Stimulated activated naive CD4-positive, alpha-beta T cell (primary cell): ENCODE measurements around the gene FSTL4.

Experiments used
- DNase-seq, 6 experiments: peaks; one replicate each; lab custom pipeline; 2025; lab: John Stamatoyannopoulos, UW

Gene FSTL4

GRCh38 chr5:133610489-133611356 lies 1.6 kb downstream of the FSTL4 start:
- peak in 3 of 6 experiments; percentile 7 to 21 (median 20) for DNase-seq

- no peak for DNase-seq
These were observed 4.9 kb downstream of the FSTL4 start for GRCh38 chr5:133607451-133607850.

GRCh38 chr5:133606835-133607234 lies 5.5 kb downstream of the FSTL4 start:
- DNase-seq: no peak

GRCh38 chr5:133605323-133605722 lies 7.0 kb downstream of the FSTL4 start:
- DNase-seq: no peak

- DNase-seq: no peak
These were observed 8.6 kb downstream of the FSTL4 start for GRCh38 chr5:133603711-133604110.

GRCh38 chr5:133602835-133603380 lies 9.4 kb downstream of the FSTL4 start:
- no peak for DNase-seq

- no peak for DNase-seq
These were observed 12.7 kb downstream of the FSTL4 start for GRCh38 chr5:133599600-133599999.

- DNase-seq: no peak
These were observed 13.3 kb downstream of the FSTL4 start for GRCh38 chr5:133599044-133599443.

- DNase-seq: no peak
These were observed 16.3 kb downstream of the FSTL4 start for GRCh38 chr5:133596049-133596448.

- DNase-seq: no peak
These were observed 16.9 kb downstream of the FSTL4 start for GRCh38 chr5:133595465-133595864.

- DNase-seq: no peak
These were observed 23.1 kb downstream of the FSTL4 start for GRCh38 chr5:133589286-133589685.

- no peak for DNase-seq
These were observed 29.4 kb downstream of the FSTL4 start for GRCh38 chr5:133582971-133583370.

GRCh38 chr5:133581918-133582317 lies 30.4 kb downstream of the FSTL4 start:
- no peak for DNase-seq

GRCh38 chr5:133581348-133581747 lies 31.0 kb downstream of the FSTL4 start:
- DNase-seq: no peak

- no peak for DNase-seq
These were observed 31.7 kb downstream of the FSTL4 start for GRCh38 chr5:133580618-133581017.

GRCh38 chr5:133579766-133580165 lies 32.6 kb downstream of the FSTL4 start:
- no peak for DNase-seq

GRCh38 chr5:133569347-133569746 lies 43.0 kb downstream of the FSTL4 start:
- no peak for DNase-seq

GRCh38 chr5:133565993-133566392 lies 46.3 kb downstream of the FSTL4 start:
- DNase-seq: peak in 1 of 6 experiments; percentile 7

- no peak for DNase-seq
These were observed 47.3 kb downstream of the FSTL4 start for GRCh38 chr5:133564921-133565565.

GRCh38 chr5:133562554-133562953 lies 49.8 kb downstream of the FSTL4 start:
- no peak for DNase-seq

GRCh38 chr5:133559960-133560359 lies 52.4 kb downstream of the FSTL4 start:
- no peak for DNase-seq

- no peak for DNase-seq
These were observed 55.8 kb downstream of the FSTL4 start for GRCh38 chr5:133556551-133556950.

GRCh38 chr5:133554279-133554678 lies 58.1 kb downstream of the FSTL4 start:
- DNase-seq: no peak
